GM13976 (cell line): ENCODE data around the gene SLC17A3.

Experiments
- DNase-seq: peaks from one replicate; pipeline ENCODE4 v3.0.0; 2012; ENCODE audit warnings: low spot score
- in situ Hi-C: fragments of 300-500 bp; cut with MboI; formaldehyde crosslinking; loops from one replicate; pipeline ENCODE4 v1.12.0; 2022; ENCODE audit warnings: low sequenced_read_pairs, mixed read lengths, inconsistent platforms; ENCODE audit not compliant: unreplicated experiment
- TF ChIP-seq, protein P1 (sequence below): IDR thresholded peaks from 2 replicates; pipeline ENCODE4 v1.5.1; 2012; ENCODE audit warnings: borderline replicate concordance, mild to moderate bottlenecking; ENCODE audit not compliant: insufficient read depth; ENCODE audit errors: extremely low read depth, missing control alignments, control extremely low read depth

The SLC17A3 gene

GRCh38 chr6:25899580-25900408 is 25.8 kb upstream of the SLC17A3 start:
- in situ Hi-C loops, result no loop called here
- no peak for DNase-seq
- TF ChIP-seq, protein P1, sequence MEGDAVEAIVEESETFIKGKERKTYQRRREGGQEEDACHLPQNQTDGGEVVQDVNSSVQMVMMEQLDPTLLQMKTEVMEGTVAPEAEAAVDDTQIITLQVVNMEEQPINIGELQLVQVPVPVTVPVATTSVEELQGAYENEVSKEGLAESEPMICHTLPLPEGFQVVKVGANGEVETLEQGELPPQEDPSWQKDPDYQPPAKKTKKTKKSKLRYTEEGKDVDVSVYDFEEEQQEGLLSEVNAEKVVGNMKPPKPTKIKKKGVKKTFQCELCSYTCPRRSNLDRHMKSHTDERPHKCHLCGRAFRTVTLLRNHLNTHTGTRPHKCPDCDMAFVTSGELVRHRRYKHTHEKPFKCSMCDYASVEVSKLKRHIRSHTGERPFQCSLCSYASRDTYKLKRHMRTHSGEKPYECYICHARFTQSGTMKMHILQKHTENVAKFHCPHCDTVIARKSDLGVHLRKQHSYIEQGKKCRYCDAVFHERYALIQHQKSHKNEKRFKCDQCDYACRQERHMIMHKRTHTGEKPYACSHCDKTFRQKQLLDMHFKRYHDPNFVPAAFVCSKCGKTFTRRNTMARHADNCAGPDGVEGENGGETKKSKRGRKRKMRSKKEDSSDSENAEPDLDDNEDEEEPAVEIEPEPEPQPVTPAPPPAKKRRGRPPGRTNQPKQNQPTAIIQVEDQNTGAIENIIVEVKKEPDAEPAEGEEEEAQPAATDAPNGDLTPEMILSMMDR, result no peak

DNA sequence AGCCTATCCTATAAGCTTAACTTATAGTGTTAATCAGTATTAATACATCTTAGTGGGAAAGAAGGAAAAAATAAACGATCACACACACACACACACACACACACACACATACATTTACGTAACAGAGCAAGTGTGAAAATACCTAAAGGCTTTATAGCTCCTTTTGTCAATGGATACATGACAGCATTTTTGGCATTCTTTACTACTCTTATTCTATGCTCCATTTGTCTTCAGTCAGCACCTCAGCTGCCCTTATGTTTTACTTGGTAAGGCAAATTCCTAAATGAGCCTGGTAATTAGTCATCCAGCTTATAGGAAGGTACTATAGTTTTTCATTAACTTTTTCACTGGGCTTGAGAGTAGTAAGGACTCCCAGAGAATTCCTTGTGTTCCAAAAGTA is 25.1 kb upstream of the SLC17A3 start:
- TF ChIP-seq, protein P1, result no peak
- in situ Hi-C loops, result no loop called here
- no peak for DNase-seq

DNA sequence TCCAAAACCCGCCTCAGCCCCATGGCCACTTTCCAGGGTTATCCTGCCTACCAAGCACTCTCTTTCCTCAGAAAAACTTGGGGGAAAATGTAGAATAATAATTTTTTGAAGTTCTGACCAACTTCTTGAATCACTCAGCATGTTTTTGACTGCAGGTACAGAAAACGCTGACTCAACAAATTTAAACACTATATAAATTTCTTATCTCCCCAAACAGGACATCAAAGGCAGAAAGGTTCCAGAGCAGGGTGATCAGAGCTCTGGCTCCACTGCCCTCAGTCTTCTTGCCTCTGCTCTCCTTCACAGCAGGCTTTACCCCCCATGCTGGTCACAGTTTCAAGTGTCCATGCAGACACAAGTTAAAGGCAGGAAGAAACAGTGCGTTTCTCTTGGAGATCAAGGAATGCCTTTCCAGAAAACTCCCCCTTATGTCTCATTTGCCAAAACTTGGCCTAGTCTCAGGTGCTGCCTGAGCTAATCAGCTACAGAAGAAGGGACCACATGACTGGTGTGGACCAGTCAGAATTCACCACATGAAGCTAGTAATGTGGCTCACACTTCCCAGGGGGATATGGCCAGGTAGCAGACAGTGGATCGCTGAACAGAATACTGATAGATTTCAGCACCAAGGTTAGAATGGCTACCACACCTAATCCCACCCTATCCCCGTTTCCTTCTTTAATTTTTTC is 24.4 kb upstream of the SLC17A3 start:
- DNase-seq, result no peak
- TF ChIP-seq, protein P1, result no peak
- in situ Hi-C loops, result no loop called here

- DNase-seq, result no peak
- TF ChIP-seq, protein P1, result no peak
- in situ Hi-C loops, result no loop called here
These were observed 22.2 kb upstream of the SLC17A3 start for GRCh38 chr6:25896252-25896651.

DNA sequence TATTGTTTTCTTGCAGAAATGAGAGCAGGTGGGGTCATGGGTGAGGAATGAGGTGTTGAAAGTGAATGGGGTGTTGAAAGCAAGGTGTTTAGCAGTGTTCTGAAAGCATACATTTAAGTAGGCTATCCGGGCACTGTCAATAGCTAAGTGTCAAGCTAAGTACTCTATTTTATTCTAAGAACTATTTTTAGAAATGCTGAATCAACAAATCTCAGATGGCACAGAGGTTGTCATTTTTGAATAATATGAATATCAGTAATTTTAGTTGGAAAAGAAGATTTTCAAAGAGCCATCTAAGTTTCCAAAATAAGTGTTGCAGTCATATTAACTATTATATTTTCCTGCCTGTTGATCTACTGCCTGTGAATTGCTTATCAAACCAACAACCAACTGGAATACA is 21.7 kb upstream of the SLC17A3 start:
- in situ Hi-C loops, result no loop called here
- TF ChIP-seq, protein P1, result no peak
- no peak for DNase-seq

GRCh38 chr6:25893778-25894177 is 19.7 kb upstream of the SLC17A3 start:
- DNase-seq, result no peak
- TF ChIP-seq, protein P1, result no peak
- in situ Hi-C loops, result no loop called here

DNA sequence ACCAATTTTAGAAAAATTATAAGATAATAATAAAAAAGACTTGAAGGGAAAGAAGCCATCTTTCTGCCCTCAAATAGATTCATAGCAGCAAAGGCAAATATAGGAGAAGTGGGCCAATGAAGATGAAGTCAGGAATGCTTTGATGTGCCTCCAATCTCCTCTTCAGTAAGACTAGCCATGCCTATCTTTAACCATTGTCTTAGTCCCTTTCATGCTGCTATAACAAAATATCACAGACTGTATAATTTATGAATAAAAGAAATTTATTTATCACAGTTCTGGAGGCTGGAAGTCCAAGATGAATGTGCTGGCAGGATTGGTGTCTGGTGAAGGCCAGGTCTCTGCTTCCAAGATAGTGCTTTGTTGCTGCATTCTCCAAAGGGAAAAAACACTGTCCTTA is 18.8 kb upstream of the SLC17A3 start:
- in situ Hi-C loops, result no loop called here
- no peak for DNase-seq
- TF ChIP-seq, protein P1, result no peak
